HEK293T (cell line): ENCODE data around the gene ARID1B.

Experiments
- ARNT ChIP-seq: fragments of 450-650 bp; IDR thresholded peaks from 2 replicates; pipeline ENCODE4 v1.6.1; 2017; ENCODE audit warnings: mild to moderate bottlenecking
- BHLHE40 ChIP-seq: fragments of 450-650 bp; IDR thresholded peaks from 2 replicates; pipeline ENCODE4 v1.6.1; 2016; ENCODE audit warnings: mild to moderate bottlenecking, moderate library complexity, borderline replicate concordance
- SP1 ChIP-seq: fragments of 450-650 bp; IDR thresholded peaks from 2 replicates; pipeline ENCODE4 v1.6.1; 2017
- SUZ12 ChIP-seq: fragments of 450-650 bp; IDR thresholded peaks from 2 replicates; pipeline ENCODE4 v1.6.1; 2016; ENCODE audit warnings: mild to moderate bottlenecking
- TARDBP ChIP-seq: fragments of 450-650 bp; IDR thresholded peaks from 2 replicates; pipeline ENCODE4 v1.6.1; 2016
- TF ChIP-seq, protein P1 (sequence below): fragments of 450-650 bp; IDR thresholded peaks from 2 replicates; pipeline ENCODE4 v1.6.1; 2016

DNA sequence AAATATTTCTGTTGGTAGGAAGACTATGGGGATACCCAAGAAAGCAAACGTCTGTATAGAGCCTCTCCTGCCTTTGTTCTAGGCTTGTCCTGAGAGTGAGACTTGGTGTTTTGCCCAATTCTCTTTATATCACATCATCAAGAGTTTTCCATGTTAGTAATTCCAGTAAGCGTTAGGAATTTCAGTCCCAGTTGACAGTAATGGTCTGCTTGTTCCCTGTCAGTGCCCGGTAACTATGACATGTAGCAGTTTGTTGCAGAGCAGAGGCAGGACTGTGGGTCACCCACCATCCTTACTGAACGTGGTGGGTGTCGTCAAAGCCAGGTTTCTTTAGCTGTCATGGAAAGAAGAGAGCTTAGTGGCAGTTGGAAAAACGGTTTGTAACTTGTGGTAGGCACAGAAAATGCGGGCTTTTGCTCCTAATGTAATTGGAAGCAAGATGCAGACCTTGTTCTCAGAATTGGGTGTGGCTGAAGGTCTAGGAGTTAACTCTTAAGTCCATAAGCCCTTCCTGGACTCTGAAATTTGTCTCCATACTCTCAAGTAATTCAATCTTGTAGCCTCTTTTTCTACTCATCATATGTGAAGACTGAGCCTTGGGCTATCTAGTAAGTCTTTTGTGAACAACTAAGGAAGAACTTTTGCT, 357.3 kb downstream of the ARID1B start:
- TF ChIP-seq TARDBP (no peak), SP1 (no peak), BHLHE40 (no peak), SUZ12 (no peak), ARNT (no peak)
- TF ChIP-seq, protein P1, sequence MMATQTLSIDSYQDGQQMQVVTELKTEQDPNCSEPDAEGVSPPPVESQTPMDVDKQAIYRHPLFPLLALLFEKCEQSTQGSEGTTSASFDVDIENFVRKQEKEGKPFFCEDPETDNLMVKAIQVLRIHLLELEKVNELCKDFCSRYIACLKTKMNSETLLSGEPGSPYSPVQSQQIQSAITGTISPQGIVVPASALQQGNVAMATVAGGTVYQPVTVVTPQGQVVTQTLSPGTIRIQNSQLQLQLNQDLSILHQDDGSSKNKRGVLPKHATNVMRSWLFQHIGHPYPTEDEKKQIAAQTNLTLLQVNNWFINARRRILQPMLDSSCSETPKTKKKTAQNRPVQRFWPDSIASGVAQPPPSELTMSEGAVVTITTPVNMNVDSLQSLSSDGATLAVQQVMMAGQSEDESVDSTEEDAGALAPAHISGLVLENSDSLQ, result no peak
